DND-41 (cell line): ENCODE measurements around the gene CRBN.
A peak's percentile ranks its signal among the peaks of the same experiment; 100 is the strongest.

ENCODE experiments used
- ATAC-seq: fragments of 200-7000 bp; cut with Tn5 transposase; 3 replicates; pipeline ENCODE4 v1.9.1; 2021; ENCODE audit warnings: low read depth; ENCODE audit not compliant: insufficient read depth
- DNase-seq: peaks from one replicate; pipeline ENCODE4 v3.0.0-alpha.2; 2020
- H2AFZ ChIP-seq: 2 replicates; pipeline ENCODE4 v1.6.0; 2012; ENCODE audit warnings: low read depth, low read length
- H3K27ac ChIP-seq: 2 replicates; pipeline ENCODE4 v1.5.1; 2012; ENCODE audit warnings: low read length, inconsistent platforms
- H3K27me3 ChIP-seq: fragments of 200-600 bp; sonication (generic); 2 replicates; pipeline ENCODE4 v1.6.0; 2012; ENCODE audit warnings: low read length, mild to moderate bottlenecking, inconsistent platforms; ENCODE audit not compliant: insufficient read depth, poor library complexity
- H3K36me3 ChIP-seq: 2 replicates; pipeline ENCODE4 v1.5.1; 2012; ENCODE audit warnings: low read length, inconsistent platforms; ENCODE audit not compliant: insufficient read depth
- H3K4me1 ChIP-seq: 2 replicates; pipeline ENCODE4 v1.5.1; 2012; ENCODE audit warnings: mild to moderate bottlenecking, low read length; ENCODE audit not compliant: insufficient read depth
- H3K4me2 ChIP-seq: 2 replicates; pipeline ENCODE4 v1.6.0; 2012; ENCODE audit warnings: mild to moderate bottlenecking, moderate library complexity, low read length, inconsistent platforms; ENCODE audit not compliant: insufficient read depth
- H3K4me3 ChIP-seq, 2 experiments: fragments of 200-600 bp in 1 of 2; shearing (Covaris generic) in 1 of 2; 2 replicates each; pipeline ENCODE4 v1.5.1; 2012 to 2016; ENCODE audit warnings: inconsistent platforms in 2 of 2, low read length in 2 of 2, mild to moderate bottlenecking in 2 of 2, low read depth in 1 of 2, moderate library complexity in 1 of 2
- H3K79me2 ChIP-seq: 2 replicates; pipeline ENCODE4 v1.6.0; 2012; ENCODE audit warnings: low read length, inconsistent platforms; ENCODE audit not compliant: insufficient read depth
- H3K9ac ChIP-seq: 2 replicates; pipeline ENCODE4 v1.6.0; 2012; ENCODE audit warnings: low read depth, mild to moderate bottlenecking, inconsistent platforms, low read length, moderate library complexity
- H3K9me3 ChIP-seq: 2 replicates; pipeline ENCODE4 v1.5.1; 2012; ENCODE audit warnings: low read length, moderate library complexity, mild to moderate bottlenecking, inconsistent platforms; ENCODE audit not compliant: insufficient read depth, severe bottlenecking
- H4K20me1 ChIP-seq: 2 replicates; pipeline ENCODE4 v1.6.0; 2012; ENCODE audit warnings: low read length; ENCODE audit not compliant: insufficient read depth
- CTCF ChIP-seq: IDR thresholded peaks from 2 replicates; pipeline ENCODE4 v1.5.1; 2012; ENCODE audit warnings: borderline replicate concordance, low read length, moderate library complexity, mild to moderate bottlenecking; ENCODE audit not compliant: poor library complexity, severe bottlenecking; ENCODE audit errors: extremely low read depth
- EZH2 ChIP-seq: IDR thresholded peaks from 3 replicates; pipeline ENCODE4 v1.6.1; 2012; ENCODE audit warnings: borderline replicate concordance, low read depth, mild to moderate bottlenecking, moderate library complexity, low read length, inconsistent platforms; ENCODE audit not compliant: severe bottlenecking

Gene CRBN

GRCh38 chr3:3154879-3155610, 24.4 kb downstream of the CRBN start:
- ATAC-seq: peak; percentile 21; the same call in 1 of the 3 replicates
- no peaks in the 10 kb centered on the region for H3K9me3 ChIP-seq
- peaks cover 97% of the 10 kb centered on the region for H3K36me3 ChIP-seq
- no peaks in the 10 kb centered on the region for H3K27me3 ChIP-seq
- no peaks in the 10 kb centered on the region for H3K4me1 ChIP-seq
- H3K9ac ChIP-seq: no peak overlapping the region
- DNase-seq: no peak
- H3K27ac ChIP-seq: no peak overlapping the region
- 0 out of 2 replicates have a peak, but pooled peaks cover 3% of the 10 kb centered on the region for H4K20me1 ChIP-seq
- TF ChIP-seq EZH2 (no peak), CTCF (no peak)
- no peak overlapping the region for H3K4me3 ChIP-seq
- no peak overlapping the region for H3K4me2 ChIP-seq
- H3K79me2 ChIP-seq: peaks cover 3% of the 10 kb centered on the region; the same call in 1 of the 2 replicates
- H2AFZ ChIP-seq: no peak overlapping the region

- Histone ChIP-seq H3K4me2 (no peak overlapping the region), H3K27ac (no peak overlapping the region), H3K4me1 (no peaks in the 10 kb centered on the region), H3K9ac (no peak overlapping the region), H3K27me3 (no peaks in the 10 kb centered on the region), H4K20me1 (no peaks in the 10 kb centered on the region), H3K36me3 (peaks cover 97% of the 10 kb centered on the region), H3K9me3 (no peaks in the 10 kb centered on the region), H3K79me2 (0 out of 2 replicates have a peak, but pooled peaks cover 3% of the 10 kb centered on the region), H3K4me3 (no peak overlapping the region), H2AFZ (no peak overlapping the region)
- no peak for TF ChIP-seq EZH2
- no peak for TF ChIP-seq CTCF
- DNase-seq: no peak
- ATAC-seq: no peak
Measured at GRCh38 chr3:3151513-3151912, 28.0 kb downstream of the CRBN start.

- Histone ChIP-seq H3K9me3 (no peaks in the 10 kb centered on the region), H4K20me1 (0 out of 2 replicates have a peak, but pooled peaks cover 3% of the 10 kb centered on the region), H3K4me3 (no peak overlapping the region), H3K4me1 (no peaks in the 10 kb centered on the region), H3K27ac (no peak overlapping the region), H3K36me3 (peaks cover 99% of the 10 kb centered on the region), H3K27me3 (no peaks in the 10 kb centered on the region), H3K79me2 (0 out of 2 replicates have a peak, but pooled peaks cover 3% of the 10 kb centered on the region), H3K4me2 (no peak overlapping the region), H2AFZ (no peak overlapping the region), H3K9ac (no peak overlapping the region)
- no peak for ATAC-seq
- TF ChIP-seq CTCF (no peak), EZH2 (no peak)
- DNase-seq: no peak
Measured at GRCh38 chr3:3149560-3149959, 29.9 kb downstream of the CRBN start.
